ENCODE measurements around the gene TNFRSF13B. TPM values are rescaled to one million over a fixed set of nuclear protein-coding genes. Genes with fewer than 3 reads are reported as not detected.

TNFRSF13B gene
- total RNA-seq, 2 donors from 2014 or later: 0.97 to 1.6 TPM

DNA sequence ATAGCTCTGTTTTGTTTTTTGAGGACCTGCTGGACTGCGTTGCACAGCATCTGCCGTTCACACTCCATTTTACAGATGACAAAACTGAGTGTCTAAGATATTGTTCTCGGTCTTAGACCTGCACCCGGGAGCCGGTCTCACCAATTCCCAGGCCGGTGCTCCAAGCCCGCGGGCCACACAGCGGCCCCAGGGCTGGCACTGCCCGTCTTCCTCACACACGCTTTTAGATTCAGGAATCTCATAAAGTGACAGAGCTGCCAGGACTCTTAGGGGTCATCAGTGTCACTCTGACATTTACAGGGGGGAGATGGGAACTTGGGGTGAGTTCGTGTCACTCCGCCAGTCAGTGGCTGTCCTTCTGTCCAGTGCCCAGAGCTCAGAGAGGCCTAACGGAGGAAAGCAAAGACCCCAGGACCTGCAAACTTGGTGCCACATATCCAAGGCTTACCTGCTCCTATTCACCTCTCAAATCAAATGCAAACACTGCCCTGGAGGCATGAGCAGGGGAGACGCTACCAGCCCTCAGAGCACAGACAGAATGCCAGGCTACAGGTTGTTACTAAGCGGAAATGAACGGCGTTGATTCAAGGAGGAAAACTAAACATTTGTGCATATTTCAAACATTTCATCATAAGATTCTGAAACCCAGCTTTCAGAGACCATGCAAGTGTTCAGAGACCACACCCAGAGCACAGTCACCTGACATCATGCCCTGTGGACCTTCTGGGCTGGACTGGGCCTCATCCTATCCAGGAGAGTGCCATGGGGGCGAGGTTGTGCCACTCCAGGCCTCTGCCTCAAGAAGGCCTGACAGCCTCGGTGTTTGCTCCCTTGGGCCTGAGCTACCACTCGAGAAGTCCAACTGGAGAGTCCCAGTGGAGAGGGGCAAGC lies 29.5 kb downstream of the TNFRSF13B start:
- Histone ChIP-seq H3K27me3 (ENCODE audit: control insufficient read depth, insufficient read depth, low read length, poor library complexity, severe bottlenecking) (no peaks in the 10 kb centered on the region), H3K36me3 (ENCODE audit: control insufficient read depth, insufficient read depth, low read length) (no peaks in the 10 kb centered on the region), H3K9me3 (ENCODE audit: control insufficient read depth, low read length) (no peaks in the 10 kb centered on the region), H3K27ac (ENCODE audit: low read depth, low read length) (no peak overlapping the region), H3K9ac (ENCODE audit: extremely low read depth, low read length, poor library complexity, severe bottlenecking) (no peak overlapping the region), H3K4me1 (ENCODE audit: control insufficient read depth, insufficient read depth, low read length) (peaks cover 19% of the 10 kb centered on the region), H3K4me3 (ENCODE audit: low read length) (no peak overlapping the region)
- no peak overlapping the region for H3K27ac Mint-ChIP-seq
- peaks cover 41% of the 10 kb centered on the region for H3K4me1 Mint-ChIP-seq
- no peaks in the 10 kb centered on the region for H3K9me3 Mint-ChIP-seq
- TF ChIP-seq, protein P1, sequence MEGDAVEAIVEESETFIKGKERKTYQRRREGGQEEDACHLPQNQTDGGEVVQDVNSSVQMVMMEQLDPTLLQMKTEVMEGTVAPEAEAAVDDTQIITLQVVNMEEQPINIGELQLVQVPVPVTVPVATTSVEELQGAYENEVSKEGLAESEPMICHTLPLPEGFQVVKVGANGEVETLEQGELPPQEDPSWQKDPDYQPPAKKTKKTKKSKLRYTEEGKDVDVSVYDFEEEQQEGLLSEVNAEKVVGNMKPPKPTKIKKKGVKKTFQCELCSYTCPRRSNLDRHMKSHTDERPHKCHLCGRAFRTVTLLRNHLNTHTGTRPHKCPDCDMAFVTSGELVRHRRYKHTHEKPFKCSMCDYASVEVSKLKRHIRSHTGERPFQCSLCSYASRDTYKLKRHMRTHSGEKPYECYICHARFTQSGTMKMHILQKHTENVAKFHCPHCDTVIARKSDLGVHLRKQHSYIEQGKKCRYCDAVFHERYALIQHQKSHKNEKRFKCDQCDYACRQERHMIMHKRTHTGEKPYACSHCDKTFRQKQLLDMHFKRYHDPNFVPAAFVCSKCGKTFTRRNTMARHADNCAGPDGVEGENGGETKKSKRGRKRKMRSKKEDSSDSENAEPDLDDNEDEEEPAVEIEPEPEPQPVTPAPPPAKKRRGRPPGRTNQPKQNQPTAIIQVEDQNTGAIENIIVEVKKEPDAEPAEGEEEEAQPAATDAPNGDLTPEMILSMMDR (conservative IDR thresholded peaks at IDR 0.05): no peak
- no peaks in the 10 kb centered on the region for H3K27me3 Mint-ChIP-seq (ENCODE audit: insufficient read depth)
- no peaks in the 10 kb centered on the region for H3K36me3 Mint-ChIP-seq (ENCODE audit: low read depth)
- WGBS, 2 experiments (ENCODE audit: insufficient coverage in 1 of 2, insufficient read length in 1 of 2): 93 to 96% methylated on average over 18 to 21 of the region's 21 CpGs
- DNase-seq: peak; percentile 41
- H3K4me3 Mint-ChIP-seq: no peak overlapping the region

DNA sequence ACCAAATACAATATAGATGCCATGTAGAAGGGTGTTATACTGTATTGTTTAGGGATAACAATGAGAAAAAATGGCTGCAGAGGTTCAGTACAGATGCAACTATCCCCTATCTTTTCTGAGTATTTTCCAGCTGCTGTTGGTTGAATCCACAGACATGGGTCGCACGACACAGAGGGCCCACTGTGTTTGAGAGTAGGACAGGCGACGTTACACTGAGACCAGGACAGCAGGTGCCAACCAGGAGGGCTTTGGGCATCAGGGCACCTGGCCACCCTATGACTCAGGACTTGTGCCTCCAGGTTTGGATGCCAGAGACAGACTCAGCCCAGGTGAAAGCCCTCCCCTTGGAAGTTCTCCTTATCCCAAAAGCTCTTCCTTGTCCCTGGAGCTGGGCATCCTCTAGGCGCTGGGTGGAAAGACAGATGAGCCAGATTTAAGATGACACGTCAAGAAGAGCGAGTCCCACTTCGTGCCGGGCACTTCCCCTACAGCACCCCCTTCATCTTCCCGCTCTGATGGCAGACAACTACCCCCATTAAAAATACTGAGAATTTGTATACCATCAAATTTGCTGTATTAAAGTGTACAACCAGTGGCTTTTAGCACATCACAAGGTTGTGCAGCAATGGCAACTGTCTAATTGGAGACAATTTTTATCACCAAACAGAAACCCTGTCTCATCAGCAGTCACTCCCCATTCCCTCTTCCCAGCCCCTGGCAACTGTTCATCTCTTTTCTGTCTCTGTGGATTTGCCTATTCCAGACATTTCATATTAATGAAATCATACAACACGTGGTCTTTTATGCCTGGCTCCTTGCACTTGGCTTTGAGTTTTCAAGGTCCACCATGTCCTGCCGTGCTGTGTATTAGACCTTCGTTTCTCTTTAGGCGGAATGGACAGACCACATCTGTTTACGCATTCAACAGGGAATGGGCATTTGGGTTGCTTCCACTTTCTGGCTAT lies 30.6 kb downstream of the TNFRSF13B start:
- no peak overlapping the region for H3K27ac ChIP-seq (ENCODE audit: low read depth, low read length)
- Mint-ChIP-seq H3K4me3 (no peak overlapping the region), H3K4me1 (peaks cover 43% of the 10 kb centered on the region), H3K9me3 (no peaks in the 10 kb centered on the region), H3K27ac (no peak overlapping the region), H3K36me3 (ENCODE audit: low read depth) (no peaks in the 10 kb centered on the region), H3K27me3 (ENCODE audit: insufficient read depth) (no peaks in the 10 kb centered on the region)
- peaks cover 19% of the 10 kb centered on the region for H3K4me1 ChIP-seq (ENCODE audit: control insufficient read depth, insufficient read depth, low read length)
- H3K9me3 ChIP-seq (ENCODE audit: control insufficient read depth, low read length): no peaks in the 10 kb centered on the region
- 94 to 99% methylated on average over 10 to 15 of the region's 15 CpGs for WGBS, 2 experiments (ENCODE audit: insufficient coverage in 1 of 2, insufficient read length in 1 of 2)
- H3K36me3 ChIP-seq (ENCODE audit: control insufficient read depth, insufficient read depth, low read length): no peaks in the 10 kb centered on the region
- DNase-seq: peak; percentile 55
- TF ChIP-seq, protein P1 (conservative IDR thresholded peaks at IDR 0.05): no peak
- no peak overlapping the region for H3K4me3 ChIP-seq (ENCODE audit: low read length)
- H3K9ac ChIP-seq (ENCODE audit: extremely low read depth, low read length, poor library complexity, severe bottlenecking): no peak overlapping the region
- H3K27me3 ChIP-seq (ENCODE audit: control insufficient read depth, insufficient read depth, low read length, poor library complexity, severe bottlenecking): no peaks in the 10 kb centered on the region

DNA sequence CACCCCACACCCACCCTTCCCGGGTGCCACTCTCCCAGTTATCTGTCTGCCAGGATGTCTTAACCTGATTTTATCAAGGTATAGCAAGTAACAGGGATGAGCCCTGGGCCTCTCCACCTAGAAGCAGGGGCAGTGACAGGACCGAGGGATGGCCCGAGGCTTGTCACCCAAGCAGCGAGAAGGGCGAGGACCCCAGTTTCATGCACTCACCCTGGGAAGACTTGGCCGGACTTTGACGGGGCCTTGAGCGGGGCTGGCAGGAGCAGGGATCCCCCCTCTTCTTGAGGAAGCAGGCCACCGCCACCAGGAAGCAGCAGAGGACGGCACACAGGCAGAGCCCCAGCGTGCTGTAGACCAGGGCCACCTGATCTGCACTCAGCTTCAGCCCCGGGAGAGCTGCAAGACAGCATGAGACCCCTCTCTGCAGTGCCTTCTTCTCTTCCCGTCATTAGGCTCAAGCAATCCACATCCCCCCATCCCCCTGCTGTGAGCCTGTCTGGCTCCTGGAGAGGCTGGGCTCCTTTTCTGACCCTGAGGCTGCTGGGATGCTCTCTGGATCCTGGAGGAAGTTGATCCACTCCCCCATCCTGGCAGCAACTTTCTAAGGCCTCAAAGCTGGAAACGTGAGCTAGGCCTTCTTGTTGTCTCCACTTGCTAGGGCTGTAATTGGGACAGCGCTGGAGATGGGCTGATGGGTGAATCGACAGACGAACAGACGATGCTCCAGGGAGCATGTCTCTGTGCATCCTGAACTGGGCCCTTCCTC lies 31.6 kb downstream of the TNFRSF13B start:
- Histone ChIP-seq H3K9ac (ENCODE audit: extremely low read depth, low read length, poor library complexity, severe bottlenecking) (peak overlapping the region; percentile 66), H3K27me3 (ENCODE audit: control insufficient read depth, insufficient read depth, low read length, poor library complexity, severe bottlenecking) (no peaks in the 10 kb centered on the region), H3K27ac (ENCODE audit: low read depth, low read length) (no peak overlapping the region), H3K4me3 (ENCODE audit: low read length) (peak overlapping the region; percentile 62), H3K36me3 (ENCODE audit: control insufficient read depth, insufficient read depth, low read length) (no peaks in the 10 kb centered on the region), H3K9me3 (ENCODE audit: control insufficient read depth, low read length) (no peaks in the 10 kb centered on the region), H3K4me1 (ENCODE audit: control insufficient read depth, insufficient read depth, low read length) (peaks cover 19% of the 10 kb centered on the region)
- Mint-ChIP-seq H3K27me3 (ENCODE audit: insufficient read depth) (no peaks in the 10 kb centered on the region), H3K4me3 (peak overlapping the region; percentile 45), H3K27ac (peak overlapping the region; percentile 94), H3K4me1 (peaks cover 43% of the 10 kb centered on the region), H3K9me3 (no peaks in the 10 kb centered on the region), H3K36me3 (ENCODE audit: low read depth) (no peaks in the 10 kb centered on the region)
- TF ChIP-seq, protein P1 (conservative IDR thresholded peaks at IDR 0.05): peak; percentile 69
- WGBS, 2 experiments (ENCODE audit: insufficient coverage in 1 of 2, insufficient read length in 1 of 2): 59 to 71% methylated on average over 18 of the region's 18 CpGs
- DNase-seq: peak; percentile 99

Measured in endodermal cell (in vitro differentiated cells).